Sigmoid colon (tissue), 4 donors: ENCODE data around the gene TTC9B.

Experiments used
- CTCF ChIP-seq, 4 experiments: fragments of 450-650 bp in 3 of 4; fragments of 200-600 bp in 1 of 4; IDR thresholded peaks; one replicate each; pipeline ENCODE4 v1.5.1; 2016 to 2019; ENCODE audit warnings: antibody characterized with exemption in 4 of 4, mild to moderate bottlenecking in 3 of 4, moderate library complexity in 2 of 4
- EP300 ChIP-seq, 4 donors: sonication (generic); formaldehyde crosslinking; IDR thresholded peaks; one replicate each; pipeline ENCODE4 v1.6.1; 2017; ENCODE audit warnings: antibody characterized with exemption in 4 of 4
- POLR2A ChIP-seq, 2 donors: fragments of 450-650 bp; IDR thresholded peaks; one replicate each; pipeline ENCODE4 v1.6.1; 2016; ENCODE audit warnings: antibody characterized with exemption in 2 of 2, mild to moderate bottlenecking in 2 of 2, moderate library complexity in 2 of 2

- TF ChIP-seq CTCF (IDR thresholded peaks at IDR 0.05) (no peak), EP300 (IDR thresholded peaks at IDR 0.05) (no peak), POLR2A (IDR thresholded peaks at IDR 0.05) (no peak)
These were observed 2.0 kb downstream of the TTC9B start for GRCh38 chr19:40216013-40216776.
